WI38 (cell line): ENCODE data around the gene HSPB9.

ENCODE experiments used
- H3K4me3 ChIP-seq: 2 replicates; pipeline ENCODE4 v1.5.1; 2011; ENCODE audit warnings: low read depth, mild to moderate bottlenecking, control low read depth, low read length
- CTCF ChIP-seq: IDR thresholded peaks from 2 replicates; pipeline ENCODE4 v1.5.1; 2012; ENCODE audit warnings: low read depth, mild to moderate bottlenecking, control low read depth, low read length

Gene HSPB9

GRCh38 chr17:42094375-42095069 lies 28.1 kb upstream of the HSPB9 start:
- TF ChIP-seq CTCF: no peak
- no peak overlapping the region for H3K4me3 ChIP-seq

- H3K4me3 ChIP-seq: no peak overlapping the region
- no peak for TF ChIP-seq CTCF
These were observed 26.1 kb upstream of the HSPB9 start for GRCh38 chr17:42096360-42097111.

GRCh38 chr17:42097691-42098631 lies 24.6 kb upstream of the HSPB9 start, which contains the start of gene ZNF385C:
ZNF385C (minus strand) TSS chr17:42098473; CDS start chr17:42063056, 35,417 bp downstream.
- no peak within 1 kb of the TSS for H3K4me3 ChIP-seq
- no peak for TF ChIP-seq CTCF

GRCh38 chr17:42098730-42099399 lies 23.7 kb upstream of the HSPB9 start:
- no peak overlapping the region for H3K4me3 ChIP-seq
- no peak for TF ChIP-seq CTCF

- TF ChIP-seq CTCF: peak; percentile 94
- no peak overlapping the region for H3K4me3 ChIP-seq
These were observed 20.9 kb upstream of the HSPB9 start for GRCh38 chr17:42101513-42102292.

- no peak overlapping the region for H3K4me3 ChIP-seq
- no peak for TF ChIP-seq CTCF
These were observed 19.2 kb upstream of the HSPB9 start for GRCh38 chr17:42103221-42103954.
